ENCODE results near the gene CSMD2.
"Not testable (repeated sequence)": the region's sequence is repeated elsewhere in the genome, so short reads cannot be mapped to it uniquely, and the experiment has no call there.

CSMD2 gene

GRCh38 chr1:34108269-34108668 lies 56.8 kb downstream of the CSMD2 start:
- DNase-seq = no peak

- no peak for DNase-seq
Measured at GRCh38 chr1:34101151-34101550, 63.9 kb downstream of the CSMD2 start.

GRCh38 chr1:34100332-34100731 lies 64.7 kb downstream of the CSMD2 start:
- no peak for DNase-seq

- not testable (repeated sequence) for DNase-seq
Measured at GRCh38 chr1:34092399-34092798, 72.6 kb downstream of the CSMD2 start.

GRCh38 chr1:34089731-34090130 lies 75.3 kb downstream of the CSMD2 start:
- no peak for DNase-seq

GRCh38 chr1:34087986-34088385 lies 77.0 kb downstream of the CSMD2 start:
- no peak for DNase-seq

- DNase-seq = no peak
Measured at GRCh38 chr1:34086561-34086960, 78.5 kb downstream of the CSMD2 start.

GRCh38 chr1:34083974-34084373 lies 81.1 kb downstream of the CSMD2 start:
- no peak for DNase-seq

GRCh38 chr1:34082085-34082670 lies 82.9 kb downstream of the CSMD2 start:
- DNase-seq = not testable (repeated sequence)

- no peak for DNase-seq
Measured at GRCh38 chr1:34078383-34078782, 86.6 kb downstream of the CSMD2 start.

- DNase-seq = no peak
Measured at GRCh38 chr1:34075576-34075975, 89.5 kb downstream of the CSMD2 start.

GRCh38 chr1:34073028-34073695 lies 91.9 kb downstream of the CSMD2 start:
- DNase-seq = no peak

GRCh38 chr1:34070201-34070836 lies 94.7 kb downstream of the CSMD2 start:
- no peak for DNase-seq

- peak; percentile 7 for DNase-seq
Measured at GRCh38 chr1:34066981-34067603, 97.9 kb downstream of the CSMD2 start.

- DNase-seq = no peak
Measured at GRCh38 chr1:34066166-34066565, 98.9 kb downstream of the CSMD2 start.

GRCh38 chr1:34065498-34065897 lies 99.5 kb downstream of the CSMD2 start:
- DNase-seq = no peak

- DNase-seq = no peak
Measured at GRCh38 chr1:34060901-34061415, 104.1 kb downstream of the CSMD2 start.

GRCh38 chr1:34060187-34060730 lies 104.8 kb downstream of the CSMD2 start:
- no peak for DNase-seq

- DNase-seq = no peak
Measured at GRCh38 chr1:34057347-34058130, 107.5 kb downstream of the CSMD2 start.

- DNase-seq = no peak
Measured at GRCh38 chr1:34055818-34056217, 109.2 kb downstream of the CSMD2 start.

GRCh38 chr1:34054920-34055319 lies 110.1 kb downstream of the CSMD2 start:
- DNase-seq = no peak

- DNase-seq = no peak
Measured at GRCh38 chr1:34053660-34054059, 111.4 kb downstream of the CSMD2 start.

GRCh38 chr1:34052565-34052964 lies 112.5 kb downstream of the CSMD2 start:
- no peak for DNase-seq
